GM19035 (cell line): ENCODE results near the gene FHIP1A.

Source experiments
- ATAC-seq: cut with Tn5 transposase; IDR thresholded peaks from one replicate; pipeline ENCODE4 v1.9.1; 2021; ENCODE audit not compliant: unreplicated experiment

Gene FHIP1A

GRCh38 chr4:151417766-151418376, 8.9 kb downstream of the FHIP1A start:
- no peak for ATAC-seq

- ATAC-seq: no peak
Observed at GRCh38 chr4:151418385-151418784, 9.4 kb downstream of the FHIP1A start.

- ATAC-seq: no peak
Observed at GRCh38 chr4:151418856-151419255, 9.9 kb downstream of the FHIP1A start.

- ATAC-seq: no peak
Observed at GRCh38 chr4:151420250-151420807, 11.4 kb downstream of the FHIP1A start.

GRCh38 chr4:151422854-151423253, 13.9 kb downstream of the FHIP1A start:
- no peak for ATAC-seq

- no peak for ATAC-seq
Observed at GRCh38 chr4:151426513-151426912, 17.5 kb downstream of the FHIP1A start.

- no peak for ATAC-seq
Observed at GRCh38 chr4:151427266-151427665, 18.3 kb downstream of the FHIP1A start.

- no peak for ATAC-seq
Observed at GRCh38 chr4:151428346-151428745, 19.4 kb downstream of the FHIP1A start.

GRCh38 chr4:151429957-151430570, 21.1 kb downstream of the FHIP1A start:
- no peak for ATAC-seq

- no peak for ATAC-seq
Observed at GRCh38 chr4:151430740-151431457, 21.9 kb downstream of the FHIP1A start.

- no peak for ATAC-seq
Observed at GRCh38 chr4:151431728-151432127, 22.8 kb downstream of the FHIP1A start.

GRCh38 chr4:151432654-151433053, 23.7 kb downstream of the FHIP1A start:
- no peak for ATAC-seq

GRCh38 chr4:151434183-151434860, 25.3 kb downstream of the FHIP1A start:
- ATAC-seq: no peak

- no peak for ATAC-seq
Observed at GRCh38 chr4:151436093-151436518, 27.1 kb downstream of the FHIP1A start.

GRCh38 chr4:151437505-151437904, 28.5 kb downstream of the FHIP1A start:
- no peak for ATAC-seq

GRCh38 chr4:151438154-151438553, 29.2 kb downstream of the FHIP1A start:
- no peak for ATAC-seq

- ATAC-seq: no peak
Observed at GRCh38 chr4:151439320-151439719, 30.3 kb downstream of the FHIP1A start.

GRCh38 chr4:151442002-151442401, 33.0 kb downstream of the FHIP1A start:
- ATAC-seq: no peak

GRCh38 chr4:151443247-151443646, 34.3 kb downstream of the FHIP1A start:
- ATAC-seq: no peak

- ATAC-seq: no peak
Observed at GRCh38 chr4:151443752-151444151, 34.8 kb downstream of the FHIP1A start.

GRCh38 chr4:151446208-151446607, 37.2 kb downstream of the FHIP1A start:
- ATAC-seq: no peak
